Hippocampal formation (tissue), 2 donors: ENCODE measurements around the gene DPY19L2.
"Not testable (repeated sequence)": the region's sequence is repeated elsewhere in the genome, so short reads cannot be mapped to it uniquely, and the experiment has no call there.

ENCODE experiments used
- DNase-seq, 2 donors: peaks; one replicate each; lab custom pipeline; 2025; lab: John Stamatoyannopoulos, UW

Gene DPY19L2

DNA sequence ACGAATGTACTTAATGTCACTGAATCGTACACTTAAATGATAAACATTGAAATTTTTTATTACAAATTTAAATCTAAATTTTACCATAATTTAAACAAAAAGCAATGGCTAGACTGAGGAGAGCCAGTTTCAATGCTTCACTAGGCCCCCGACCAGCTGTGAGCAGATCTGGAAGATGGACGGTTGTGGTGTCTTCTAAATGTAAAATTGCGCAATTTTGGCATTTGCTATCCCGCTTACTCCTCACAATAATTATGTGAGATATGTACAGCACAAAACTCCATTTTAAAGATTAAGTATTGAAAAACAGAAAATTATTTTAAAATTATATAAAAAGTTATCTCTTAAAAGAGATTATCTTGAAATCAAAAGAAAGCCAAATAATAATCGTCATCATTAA, 5.3 kb downstream of the DPY19L2 start:
- not testable (repeated sequence) for DNase-seq

DNA sequence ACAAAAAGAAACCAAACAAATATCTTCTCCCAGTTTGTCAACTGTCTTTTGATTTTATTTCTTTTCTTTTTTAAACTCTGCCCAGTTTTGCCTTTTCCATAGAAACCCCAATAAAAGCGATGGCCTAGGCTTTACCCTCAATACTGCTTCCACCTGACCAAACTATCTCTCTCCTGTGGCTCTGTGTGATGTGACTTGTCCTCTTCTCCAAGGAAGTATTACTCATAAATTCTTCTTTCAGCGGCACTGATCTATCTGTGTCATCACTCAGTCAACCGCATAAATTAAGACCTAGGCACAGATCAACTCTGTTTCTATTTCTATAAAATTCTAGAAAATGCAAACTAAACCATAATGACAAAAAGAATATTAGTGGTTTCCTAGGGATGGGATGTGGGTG, 9.8 kb downstream of the DPY19L2 start:
- not testable (repeated sequence) for DNase-seq

DNA sequence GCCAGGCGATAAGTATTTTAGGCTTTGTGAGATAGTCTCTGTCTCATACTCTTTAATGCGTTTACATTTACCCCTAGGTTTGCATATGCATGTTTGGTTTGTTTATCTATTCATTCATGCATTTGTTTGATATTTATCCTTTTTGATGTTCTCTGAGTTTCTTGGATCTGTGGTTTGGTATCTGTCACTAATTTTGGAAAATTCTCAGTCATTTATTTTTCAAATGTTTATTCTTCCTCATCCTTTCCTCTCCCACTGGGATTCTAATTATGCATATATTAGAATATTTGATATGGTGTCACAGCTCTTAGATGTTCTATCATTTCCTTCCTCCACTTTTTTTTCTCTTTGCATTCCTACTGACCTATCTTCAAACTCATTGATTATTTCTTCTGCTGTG, 11.9 kb downstream of the DPY19L2 start:
- DNase-seq: not testable (repeated sequence)

DNA sequence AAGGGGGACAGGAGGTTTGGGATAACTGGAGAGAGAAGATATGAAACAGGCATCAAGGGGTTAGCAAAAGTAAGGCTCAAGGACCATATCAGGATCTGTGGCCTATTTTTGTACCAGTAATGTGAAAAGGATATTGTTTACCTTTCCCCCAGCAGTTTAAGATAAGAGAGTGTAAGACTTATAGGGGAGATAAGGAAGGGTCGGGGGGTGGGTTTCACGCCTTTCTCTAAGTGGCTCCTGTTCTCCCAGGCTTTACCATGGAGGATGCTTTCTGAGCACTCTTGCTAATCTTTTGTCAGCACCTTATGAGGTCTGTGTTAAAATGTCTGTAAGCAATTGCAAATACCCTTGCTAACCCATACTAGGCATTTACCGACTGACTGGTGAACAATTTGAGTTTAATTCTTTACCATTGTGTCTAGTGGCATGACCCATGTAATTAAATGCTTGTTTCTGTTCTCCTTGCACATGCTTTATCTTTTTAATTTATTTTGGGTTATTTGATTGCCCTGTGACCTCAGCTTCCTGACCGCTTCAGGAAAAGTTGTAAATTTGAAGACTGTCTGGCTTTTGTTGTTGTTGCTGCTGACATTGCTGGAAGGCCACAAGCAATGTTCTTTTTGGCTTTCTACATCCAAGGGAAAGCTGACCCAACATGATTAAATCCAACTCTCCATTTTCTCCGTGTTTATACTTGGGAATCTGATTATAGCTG, 12.6 kb downstream of the DPY19L2 start:
- not testable (repeated sequence) for DNase-seq

DNA sequence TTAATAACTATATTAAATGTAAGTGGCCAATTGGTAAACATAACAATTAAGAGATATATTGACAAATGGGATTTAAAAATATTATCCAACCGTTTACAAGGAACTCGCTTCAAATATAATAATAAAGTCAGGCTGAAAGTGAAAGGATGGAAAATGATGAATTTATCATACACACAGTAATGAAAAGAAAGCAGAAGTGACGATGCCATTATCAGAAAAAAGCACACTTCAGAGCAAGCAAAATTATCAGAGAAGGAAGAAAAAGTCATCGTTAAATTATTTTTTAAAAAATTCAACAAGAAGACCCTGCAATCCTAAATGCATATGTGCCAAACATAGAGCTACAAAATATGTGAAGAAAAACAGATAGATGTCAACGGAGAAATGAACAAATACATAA, 13.8 kb downstream of the DPY19L2 start:
- not testable (repeated sequence) for DNase-seq

DNA sequence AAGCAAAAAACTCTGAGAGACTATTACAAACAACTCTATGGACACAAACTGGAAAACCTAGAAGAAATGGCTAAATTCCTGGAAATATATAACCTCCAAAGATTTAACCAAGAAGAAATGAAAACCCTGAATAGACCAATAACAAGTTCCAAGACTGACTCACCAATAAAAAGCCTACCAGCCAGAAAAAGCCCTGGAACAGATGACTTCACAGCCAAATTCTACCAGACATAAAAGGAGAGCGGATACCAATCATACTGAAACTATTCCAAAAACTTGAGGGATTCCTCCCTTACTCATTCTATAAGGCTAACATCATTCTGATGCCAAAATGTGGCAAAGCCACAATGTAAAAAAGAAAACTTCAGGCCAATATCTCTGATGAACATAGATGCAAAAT, 18.8 kb downstream of the DPY19L2 start:
- not testable (repeated sequence) for DNase-seq

DNA sequence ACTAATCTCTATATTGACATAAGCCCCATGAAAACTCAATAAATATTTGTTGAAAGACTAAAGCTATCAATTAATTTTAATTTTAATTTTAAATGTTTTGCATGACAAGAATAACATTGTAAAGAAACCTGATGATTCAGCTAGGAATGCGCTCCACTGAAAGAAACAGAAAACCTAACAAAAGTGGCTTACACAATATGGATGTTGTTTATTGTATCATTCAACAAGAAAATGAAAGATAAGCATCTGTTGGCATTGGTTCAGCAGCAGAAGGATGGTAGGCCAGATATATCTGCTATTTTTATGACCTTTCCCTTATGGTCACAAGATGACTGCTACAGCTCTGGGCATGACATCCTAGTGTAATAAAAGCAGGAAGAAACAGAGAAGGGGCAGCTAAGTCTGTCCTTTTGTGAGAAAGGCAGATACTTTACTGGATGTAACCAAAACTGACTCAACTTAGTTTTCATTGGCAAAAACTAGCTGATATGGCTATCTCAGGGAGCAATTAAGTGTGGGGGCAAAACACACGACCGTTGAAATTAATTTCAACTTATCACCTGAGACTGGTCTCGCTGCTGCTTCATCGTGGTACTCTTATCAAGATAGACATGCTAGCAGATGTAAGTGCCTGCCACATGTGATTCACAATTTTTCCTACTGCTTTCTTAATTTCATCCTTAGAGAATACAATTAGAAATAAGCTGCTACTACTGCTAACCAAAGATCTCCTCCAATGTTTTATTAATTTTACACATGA, 24.7 kb downstream of the DPY19L2 start:
- not testable (repeated sequence) for DNase-seq

DNA sequence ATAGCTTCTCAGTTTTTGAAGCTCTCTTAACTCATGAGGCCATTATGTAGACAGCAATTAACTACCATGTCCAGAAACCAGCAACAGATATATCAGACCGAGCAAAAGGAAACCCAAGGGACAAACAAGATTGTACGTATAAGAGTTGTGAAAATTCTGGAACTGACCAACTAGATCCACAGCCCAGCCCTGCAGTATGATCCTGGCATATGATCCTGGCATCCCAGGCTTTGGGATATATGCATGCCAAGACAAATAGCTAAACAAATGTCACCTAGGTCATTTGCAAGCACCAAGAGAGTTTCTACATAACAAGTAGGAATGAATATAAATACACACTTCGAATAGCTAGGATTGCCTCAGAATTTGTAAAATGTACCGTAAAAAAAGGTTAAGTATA, 44.0 kb downstream of the DPY19L2 start:
- DNase-seq: not testable (repeated sequence)

DNA sequence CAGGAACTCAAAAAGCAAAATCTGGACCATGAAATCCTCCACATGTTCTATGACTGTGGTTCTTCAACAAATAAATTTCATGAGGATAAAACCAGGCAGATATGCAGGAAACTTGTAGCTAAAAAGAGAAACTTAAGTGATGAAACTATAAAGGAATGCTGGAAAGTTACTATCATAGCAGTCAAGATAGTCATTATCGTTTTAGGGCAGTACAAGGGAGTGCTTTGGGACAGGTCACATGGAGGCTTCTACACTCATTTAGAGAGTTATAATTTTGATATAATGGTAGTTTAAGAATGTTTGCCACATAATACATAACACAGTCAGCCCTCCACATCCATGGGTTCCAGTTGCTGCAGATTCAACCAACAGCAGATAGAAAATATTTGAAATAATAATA, 52.7 kb downstream of the DPY19L2 start:
- DNase-seq: not testable (repeated sequence)

DNA sequence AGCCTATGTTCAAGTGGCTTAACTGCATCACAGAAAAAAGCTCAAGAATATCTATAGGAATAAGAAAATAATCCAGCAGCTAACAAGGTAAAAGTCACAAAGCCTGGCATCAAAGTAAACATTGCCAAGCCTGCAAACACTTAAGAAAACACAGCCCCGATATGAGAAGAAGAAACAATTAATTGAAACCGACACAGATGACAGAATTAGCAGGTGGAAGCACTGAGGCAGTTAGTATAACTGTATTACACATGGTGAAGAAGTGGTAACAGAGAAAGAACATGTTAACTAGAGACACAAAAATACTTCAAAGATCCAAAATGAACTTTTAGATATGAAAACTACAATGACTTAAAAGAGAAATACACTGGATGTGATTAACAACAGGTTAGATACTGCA, 57.0 kb downstream of the DPY19L2 start:
- not testable (repeated sequence) for DNase-seq

DNA sequence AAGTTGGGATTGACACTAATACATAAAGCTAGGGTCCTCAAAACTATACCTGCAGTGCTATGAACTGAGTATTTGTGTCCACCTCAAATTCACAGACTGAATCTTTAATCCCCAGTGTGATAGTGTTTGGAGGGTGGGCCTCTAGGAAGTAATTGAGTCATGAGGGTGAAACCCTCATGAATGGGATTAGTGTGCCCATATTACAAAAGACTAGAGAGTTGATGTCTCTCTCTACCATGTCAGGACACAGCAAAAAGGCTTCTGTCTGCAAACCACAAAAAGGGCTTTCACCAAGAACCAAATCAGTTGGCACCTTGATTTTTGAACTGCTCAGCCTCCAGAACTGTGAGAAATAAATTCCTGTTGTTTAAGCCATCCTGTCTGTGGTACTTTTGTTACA, 59.0 kb downstream of the DPY19L2 start:
- not testable (repeated sequence) for DNase-seq

DNA sequence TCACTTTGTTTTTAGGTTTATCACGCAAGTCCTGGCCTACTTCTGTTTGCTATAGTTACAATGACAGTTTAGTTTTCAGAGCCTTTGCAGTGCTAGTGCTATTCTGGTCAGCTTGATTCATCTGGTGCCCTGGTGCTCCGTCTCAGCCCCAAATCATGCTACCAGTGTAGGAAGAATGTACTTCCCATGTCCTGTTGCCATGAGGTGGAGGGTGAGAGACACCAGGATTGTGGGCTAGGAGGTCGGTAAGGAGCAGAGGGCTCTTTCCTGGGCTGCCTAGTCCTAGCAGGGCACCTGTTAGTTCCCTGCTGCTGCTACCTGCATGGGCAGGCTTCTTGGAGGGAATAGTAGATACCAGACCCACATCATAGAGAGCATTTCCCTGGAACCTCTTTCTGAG, 63.3 kb downstream of the DPY19L2 start:
- not testable (repeated sequence) for DNase-seq

DNA sequence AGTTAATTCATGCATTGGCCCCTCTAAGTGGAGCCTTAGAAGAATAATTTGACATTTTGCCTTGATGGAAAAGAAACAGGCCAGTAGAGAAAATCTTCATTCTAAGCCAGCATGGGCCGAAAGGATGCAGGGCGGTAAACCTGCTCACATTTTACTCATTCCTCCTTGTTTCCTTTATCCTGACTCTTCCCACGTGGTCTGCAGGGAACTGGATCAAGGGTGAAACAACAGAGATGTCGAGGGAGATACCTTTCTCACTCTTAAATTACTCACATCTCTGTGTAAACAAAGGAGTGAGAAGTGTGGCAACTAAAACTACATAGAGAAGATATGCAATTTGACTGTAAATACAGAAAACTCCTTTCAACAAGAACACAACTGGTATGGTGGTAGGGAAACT, 73.5 kb downstream of the DPY19L2 start:
- not testable (repeated sequence) for DNase-seq

DNA sequence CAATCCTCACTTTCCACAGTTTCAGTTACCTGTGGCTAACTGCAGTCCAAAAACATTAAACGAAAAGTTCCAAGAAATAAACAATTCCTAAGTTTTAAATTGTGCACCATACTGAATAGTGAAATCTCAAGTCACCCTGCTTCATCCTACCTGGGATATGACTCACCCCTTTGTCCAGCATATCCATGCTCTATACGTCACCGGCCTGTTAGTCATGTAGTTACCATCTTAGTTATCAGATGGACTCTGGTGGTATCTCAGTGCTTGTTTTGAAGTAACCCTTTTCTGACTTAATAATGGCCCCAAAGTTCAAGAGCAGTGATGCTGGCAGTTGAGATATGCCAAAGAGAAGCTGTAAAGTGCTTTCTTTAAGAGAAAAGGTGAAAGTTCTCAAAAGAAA, 83.9 kb downstream of the DPY19L2 start:
- DNase-seq: not testable (repeated sequence)

DNA sequence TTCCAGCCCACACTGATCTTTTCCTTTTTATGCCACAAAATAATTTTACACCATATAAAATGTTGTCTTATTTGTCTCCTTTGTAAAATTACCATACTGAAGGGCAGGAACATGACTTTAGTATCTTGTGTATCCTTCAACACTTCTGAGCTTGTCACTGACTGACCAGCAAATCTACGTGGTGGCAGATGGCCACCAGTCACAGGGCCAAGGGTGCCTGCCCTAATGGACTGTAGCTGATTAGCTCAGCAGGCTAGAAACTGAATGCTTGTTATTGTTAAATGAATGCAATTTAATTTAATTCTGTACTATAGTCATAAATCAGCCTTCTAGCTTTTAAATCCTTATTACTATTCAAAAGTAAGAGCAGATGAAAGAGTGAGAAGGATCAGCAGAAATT, 85.0 kb downstream of the DPY19L2 start:
- not testable (repeated sequence) for DNase-seq

DNA sequence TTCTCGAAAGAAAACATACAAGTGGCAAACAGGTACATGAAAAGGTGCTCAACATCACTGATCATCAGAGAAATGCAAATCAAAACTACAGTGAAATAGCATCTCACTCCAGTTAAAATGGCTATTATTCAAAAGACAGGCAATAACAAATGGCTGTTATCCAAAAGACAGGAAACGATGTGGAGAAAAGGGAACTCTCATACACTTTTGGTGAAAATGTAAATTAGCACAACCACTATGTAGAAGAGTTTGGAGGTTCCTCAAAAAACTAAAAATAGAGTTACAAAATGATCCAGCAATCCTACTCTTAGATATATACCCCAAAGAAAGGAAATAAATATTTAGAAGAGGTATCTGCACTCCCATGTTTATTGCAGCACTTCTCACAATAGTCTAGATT, 90.7 kb downstream of the DPY19L2 start:
- DNase-seq: not testable (repeated sequence)

DNA sequence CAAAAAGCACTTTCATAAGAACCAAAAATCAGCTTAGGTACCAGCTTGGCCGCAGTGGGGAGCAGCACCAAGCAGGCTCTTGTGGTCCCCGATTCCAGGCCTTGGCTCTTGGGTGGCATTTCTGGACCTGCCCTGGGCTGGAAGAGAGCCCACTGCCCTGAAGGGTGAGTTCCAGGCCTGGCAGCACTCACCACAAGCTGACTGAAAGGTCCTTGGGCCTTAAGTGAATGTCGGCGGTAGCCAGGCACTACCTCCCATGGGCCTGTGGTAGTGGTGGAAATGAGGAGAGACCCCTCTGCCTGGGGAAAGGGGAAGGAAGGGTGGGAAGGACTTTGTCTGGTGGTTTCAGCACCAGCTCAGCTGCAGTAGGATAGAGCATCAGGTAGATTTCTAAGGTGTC, 96.3 kb downstream of the DPY19L2 start:
- not testable (repeated sequence) for DNase-seq

DNA sequence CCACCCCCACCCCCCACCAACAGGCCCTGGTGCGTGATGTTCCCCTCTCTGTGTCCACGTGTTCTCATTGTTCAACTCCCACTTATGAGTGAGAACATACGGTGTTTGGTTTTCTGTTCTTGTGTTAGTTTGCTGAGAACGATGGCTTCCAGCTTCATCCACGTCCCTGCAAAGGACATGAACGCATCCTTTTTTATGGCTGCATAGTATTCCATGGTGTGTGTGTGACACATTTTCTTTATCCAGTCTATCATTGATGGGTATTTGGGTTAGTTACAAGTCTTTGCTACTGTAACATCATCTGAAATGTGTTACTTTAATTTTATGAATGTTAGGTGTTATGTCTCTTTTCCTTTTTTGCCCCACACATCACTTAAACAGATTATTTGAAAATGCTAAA, 109.8 kb downstream of the DPY19L2 start:
- not testable (repeated sequence) for DNase-seq

DNA sequence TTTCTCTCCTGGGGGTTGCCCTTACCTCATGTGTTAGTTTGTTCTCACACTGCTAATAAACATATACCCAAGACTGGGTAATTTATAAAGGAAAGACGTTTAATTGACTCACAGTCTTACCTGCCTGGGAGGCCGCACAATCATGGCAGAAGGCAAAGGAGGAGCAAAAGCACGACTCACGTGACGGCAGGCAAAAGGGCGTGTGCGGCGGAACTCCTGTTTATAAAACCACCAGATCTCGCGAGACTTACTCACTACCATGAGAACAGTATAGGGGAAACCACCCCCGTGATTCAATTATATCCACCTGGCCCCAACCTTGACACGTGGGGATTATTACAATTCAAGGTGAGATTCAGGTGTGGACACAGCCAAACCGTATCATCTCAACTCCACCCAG, 116.9 kb downstream of the DPY19L2 start:
- DNase-seq: not testable (repeated sequence)

DNA sequence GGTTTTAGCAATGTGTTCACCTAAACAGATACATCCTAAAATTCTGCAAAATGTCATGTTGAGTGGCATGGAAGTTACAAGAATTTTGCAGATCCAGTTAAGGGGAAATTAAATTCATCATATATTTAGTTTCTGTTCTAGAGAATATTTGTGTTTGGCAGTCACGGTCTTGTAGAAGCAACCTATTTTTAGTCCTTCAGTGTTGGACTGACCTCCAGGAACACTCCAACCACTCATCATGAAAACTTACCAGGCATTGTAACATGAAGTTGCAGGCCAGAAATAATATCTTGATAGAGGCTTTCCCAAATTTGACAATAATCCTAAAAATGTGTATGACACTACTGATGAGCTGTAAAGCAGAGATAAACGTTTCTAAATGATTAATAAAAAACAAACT, 119.3 kb downstream of the DPY19L2 start:
- DNase-seq: not testable (repeated sequence)

DNA sequence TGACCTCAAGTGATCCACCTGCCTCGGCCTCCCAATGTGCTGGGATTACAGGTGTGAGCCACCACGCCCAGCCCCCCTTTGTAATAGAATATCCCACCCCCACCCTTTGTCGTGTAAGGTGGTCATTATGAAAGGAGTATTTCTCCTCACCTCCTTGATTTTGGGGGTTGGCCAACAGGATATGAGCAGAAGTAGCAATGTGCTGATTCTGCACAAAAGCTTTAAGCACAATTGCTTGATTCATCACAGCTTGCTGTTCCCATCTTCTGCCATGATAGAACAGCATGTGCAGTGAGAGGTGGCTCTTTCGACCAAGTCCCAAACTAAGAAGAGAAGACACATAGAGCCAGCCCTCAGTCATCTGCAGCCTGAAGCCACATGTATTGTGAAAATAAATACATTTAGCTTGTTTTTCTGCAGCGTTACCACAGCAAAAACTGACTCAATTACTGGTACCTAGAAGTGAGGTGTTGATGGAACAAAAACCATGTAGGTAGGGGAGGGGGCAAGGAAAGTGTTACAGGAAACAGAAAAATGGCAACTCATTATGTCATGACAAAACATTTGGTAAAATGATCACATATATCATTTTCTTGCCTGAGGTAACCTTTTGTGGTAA, 122.9 kb downstream of the DPY19L2 start:
- not testable (repeated sequence) for DNase-seq

DNA sequence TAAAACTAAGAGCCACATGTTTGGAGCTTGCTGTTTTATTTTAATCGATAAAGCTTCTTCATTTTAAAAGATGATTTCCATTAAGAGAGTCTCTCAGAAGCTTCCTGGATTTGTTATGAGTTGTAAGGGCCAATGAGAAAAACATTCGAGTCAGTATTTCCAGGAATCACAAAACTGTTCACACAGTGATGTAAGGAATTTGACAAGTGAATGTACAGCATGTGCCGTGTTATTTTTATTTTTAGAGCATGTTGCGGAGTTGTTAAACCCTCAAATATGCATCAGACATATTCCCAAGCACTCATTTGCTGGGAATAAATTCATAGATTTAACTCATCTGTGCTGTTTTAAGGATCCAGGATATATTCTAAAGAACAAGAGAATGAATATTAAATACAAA, 129.6 kb downstream of the DPY19L2 start:
- not testable (repeated sequence) for DNase-seq

DNA sequence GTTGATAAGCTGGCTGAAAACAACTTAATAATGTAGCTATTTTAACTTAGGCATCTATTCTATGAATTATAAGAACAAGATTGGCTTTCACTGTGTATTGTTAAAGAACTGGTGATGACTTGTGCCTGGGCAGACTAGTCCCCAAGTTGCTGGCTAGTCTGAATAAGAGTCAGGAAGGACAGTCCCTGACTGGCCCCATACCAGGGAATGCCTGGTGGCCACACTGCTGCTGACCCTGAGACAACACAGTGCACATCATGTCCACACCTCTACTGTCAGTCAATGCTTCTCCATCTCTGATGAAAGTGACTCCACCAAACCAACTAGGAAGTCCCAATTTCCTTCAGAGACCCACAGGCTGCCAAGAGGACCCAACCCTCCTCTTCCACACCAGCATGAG, 130.5 kb downstream of the DPY19L2 start:
- not testable (repeated sequence) for DNase-seq
